ENCODE data around the gene TMEM95. TPM values are rescaled to one million over a fixed set of nuclear protein-coding genes. Genes with fewer than 3 reads are reported as not detected.

TMEM95 gene
- total and polyA plus RNA-seq, 10 of the 15 experiments (the other 5 are each of a cell fraction or from before 2014, with no cell fraction given): 0.05 to 0.28 TPM; not detected in 8

GRCh38 chr17:7403977-7404736 lies 49.2 kb downstream of the TMEM95 start, which contains the start of gene TMEM256 (continued):
- TF ChIP-seq, protein P1, sequence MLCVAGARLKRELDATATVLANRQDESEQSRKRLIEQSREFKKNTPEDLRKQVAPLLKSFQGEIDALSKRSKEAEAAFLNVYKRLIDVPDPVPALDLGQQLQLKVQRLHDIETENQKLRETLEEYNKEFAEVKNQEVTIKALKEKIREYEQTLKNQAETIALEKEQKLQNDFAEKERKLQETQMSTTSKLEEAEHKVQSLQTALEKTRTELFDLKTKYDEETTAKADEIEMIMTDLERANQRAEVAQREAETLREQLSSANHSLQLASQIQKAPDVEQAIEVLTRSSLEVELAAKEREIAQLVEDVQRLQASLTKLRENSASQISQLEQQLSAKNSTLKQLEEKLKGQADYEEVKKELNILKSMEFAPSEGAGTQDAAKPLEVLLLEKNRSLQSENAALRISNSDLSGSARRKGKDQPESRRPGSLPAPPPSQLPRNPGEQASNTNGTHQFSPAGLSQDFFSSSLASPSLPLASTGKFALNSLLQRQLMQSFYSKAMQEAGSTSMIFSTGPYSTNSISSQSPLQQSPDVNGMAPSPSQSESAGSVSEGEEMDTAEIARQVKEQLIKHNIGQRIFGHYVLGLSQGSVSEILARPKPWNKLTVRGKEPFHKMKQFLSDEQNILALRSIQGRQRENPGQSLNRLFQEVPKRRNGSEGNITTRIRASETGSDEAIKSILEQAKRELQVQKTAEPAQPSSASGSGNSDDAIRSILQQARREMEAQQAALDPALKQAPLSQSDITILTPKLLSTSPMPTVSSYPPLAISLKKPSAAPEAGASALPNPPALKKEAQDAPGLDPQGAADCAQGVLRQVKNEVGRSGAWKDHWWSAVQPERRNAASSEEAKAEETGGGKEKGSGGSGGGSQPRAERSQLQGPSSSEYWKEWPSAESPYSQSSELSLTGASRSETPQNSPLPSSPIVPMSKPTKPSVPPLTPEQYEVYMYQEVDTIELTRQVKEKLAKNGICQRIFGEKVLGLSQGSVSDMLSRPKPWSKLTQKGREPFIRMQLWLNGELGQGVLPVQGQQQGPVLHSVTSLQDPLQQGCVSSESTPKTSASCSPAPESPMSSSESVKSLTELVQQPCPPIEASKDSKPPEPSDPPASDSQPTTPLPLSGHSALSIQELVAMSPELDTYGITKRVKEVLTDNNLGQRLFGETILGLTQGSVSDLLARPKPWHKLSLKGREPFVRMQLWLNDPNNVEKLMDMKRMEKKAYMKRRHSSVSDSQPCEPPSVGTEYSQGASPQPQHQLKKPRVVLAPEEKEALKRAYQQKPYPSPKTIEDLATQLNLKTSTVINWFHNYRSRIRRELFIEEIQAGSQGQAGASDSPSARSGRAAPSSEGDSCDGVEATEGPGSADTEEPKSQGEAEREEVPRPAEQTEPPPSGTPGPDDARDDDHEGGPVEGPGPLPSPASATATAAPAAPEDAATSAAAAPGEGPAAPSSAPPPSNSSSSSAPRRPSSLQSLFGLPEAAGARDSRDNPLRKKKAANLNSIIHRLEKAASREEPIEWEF (IDR thresholded peaks at IDR 0.05; ENCODE audit: insufficient replicate concordance, low read depth, low read length): no peak
- TF ChIP-seq ZNF24 (IDR thresholded peaks at IDR 0.05) (no peak), SMAD5 (IDR thresholded peaks at IDR 0.05; ENCODE audit: low read depth) (peak; percentile 58; the same call in 1 of the 2 replicates), POLR2A (IDR thresholded peaks at IDR 0.05; ENCODE audit: low read depth, low read length) (peak; percentile 95), ZSCAN29 (IDR thresholded peaks at IDR 0.05) (no peak), TARDBP (IDR thresholded peaks at IDR 0.05; ENCODE audit: borderline replicate concordance) (no peak)

Data from GM12878 (cell line).